ENCODE results near the gene CCDC86.

GRCh38 chr11:60866911-60867870, 25.3 kb downstream of the CCDC86 start, which contains the start of gene ZP1:
- no peak for TF ChIP-seq POLR2A (IDR thresholded peaks at IDR 0.05)
- no peak for TF ChIP-seq CTCF (IDR thresholded peaks at IDR 0.05)

All from adrenal gland (tissue), 5 donors.